ENCODE results near the gene EQTN. TPM values are rescaled to one million over a fixed set of nuclear protein-coding genes. Genes with fewer than 3 reads are reported as not detected.

The EQTN gene
- total RNA-seq, 5 donors from 2014 or later (not counting 1 experiment from before 2014, with no cell fraction given): not detected

GRCh38 chr9:27308691-27309390 lies 11.9 kb upstream of the EQTN start:
- no peaks in the 10 kb centered on the region for H3K27me3 ChIP-seq (replicated peaks in 1 of 2; ENCODE audit: control insufficient read depth in 2 of 2, extremely low read depth in 1 of 2, insufficient read depth in 2 of 2, low read length in 1 of 2)
- POLR2A ChIA-PET: no interaction called here
- no peaks in the 10 kb centered on the region for H3K4me1 Mint-ChIP-seq
- H3K27ac ChIP-seq (ENCODE audit: low read length): no peak overlapping the region
- no peak overlapping the region for H3K4me3 Mint-ChIP-seq
- DNase-seq (no peak), ATAC-seq (replicated peaks in 1 of 4) (no peak)
- no peak overlapping the region for H3K4me3 ChIP-seq (ENCODE audit: control insufficient read depth in 1 of 2, extremely low read depth in 1 of 2, low read length in 1 of 2)
- CTCF ChIA-PET: no interaction called here
- peaks cover 0 to under 1% of the 10 kb centered on the region in 2 donors for H3K27me3 Mint-ChIP-seq
- H3K9me3 ChIP-seq: no peaks in the 10 kb centered on the region
- H3K36me3 Mint-ChIP-seq: no peaks in the 10 kb centered on the region
- no peaks in the 10 kb centered on the region for H3K9me3 Mint-ChIP-seq
- 100% methylated on average over 1 of the region's 4 CpGs for WGBS (ENCODE audit: insufficient coverage)
- no peaks in the 10 kb centered on the region for H3K36me3 ChIP-seq (ENCODE audit: control insufficient read depth in 2 of 2, extremely low read depth in 1 of 2, insufficient read depth in 1 of 2, low read length in 1 of 2)
- H3K4me1 ChIP-seq (ENCODE audit: control insufficient read depth in 1 of 2, extremely low read depth in 1 of 2, insufficient read depth in 2 of 2, low read length in 2 of 2): no peaks in the 10 kb centered on the region
- no peak overlapping the region for H3K27ac Mint-ChIP-seq

GRCh38 chr9:27304521-27304920 lies 7.6 kb upstream of the EQTN start:
- Mint-ChIP-seq H3K36me3 (no peaks in the 10 kb centered on the region), H3K4me1 (no peaks in the 10 kb centered on the region), H3K4me3 (no peak overlapping the region), H3K27ac (no peak overlapping the region), H3K27me3 (peaks cover 0 to 3% of the 10 kb centered on the region in 2 donors), H3K9me3 (no peaks in the 10 kb centered on the region)
- no peak overlapping the region for H3K4me3 ChIP-seq (ENCODE audit: control insufficient read depth in 1 of 2, extremely low read depth in 1 of 2, low read length in 1 of 2)
- H3K27ac ChIP-seq (ENCODE audit: low read length): no peak overlapping the region
- H3K4me1 ChIP-seq (ENCODE audit: control insufficient read depth in 1 of 2, extremely low read depth in 1 of 2, insufficient read depth in 2 of 2, low read length in 2 of 2): no peaks in the 10 kb centered on the region
- ChIA-PET POLR2A (no interaction called here), CTCF (interaction anchor here in 1 of 2 donors (0.6 kb wide), 1 partner anchor 34 kb away, joined by 5 read pairs; no protein-coding TSS in a partner anchor)
- H3K27me3 ChIP-seq (replicated peaks in 1 of 2; ENCODE audit: control insufficient read depth in 2 of 2, extremely low read depth in 1 of 2, insufficient read depth in 2 of 2, low read length in 1 of 2): peaks cover 0 to 3% of the 10 kb centered on the region in 2 experiments
- no peak for DNase-seq
- no peaks in the 10 kb centered on the region for H3K36me3 ChIP-seq (ENCODE audit: control insufficient read depth in 2 of 2, extremely low read depth in 1 of 2, insufficient read depth in 1 of 2, low read length in 1 of 2)
- no peaks in the 10 kb centered on the region for H3K9me3 ChIP-seq
- no CpG with 5 or more reads among the region's 1 CpG for WGBS (ENCODE audit: insufficient coverage)
- ATAC-seq (replicated peaks in 1 of 4): no peak

- POLR2A ChIA-PET: no interaction called here
- no peak for ATAC-seq (replicated peaks in 1 of 4)
- Mint-ChIP-seq H3K4me3 (no peak overlapping the region), H3K36me3 (no peaks in the 10 kb centered on the region), H3K4me1 (no peaks in the 10 kb centered on the region), H3K9me3 (no peaks in the 10 kb centered on the region), H3K27me3 (peaks cover 0 to 3% of the 10 kb centered on the region in 2 donors), H3K27ac (no peak overlapping the region)
- Histone ChIP-seq H3K4me1 (ENCODE audit: control insufficient read depth in 1 of 2, extremely low read depth in 1 of 2, insufficient read depth in 2 of 2, low read length in 2 of 2) (no peaks in the 10 kb centered on the region), H3K9me3 (no peaks in the 10 kb centered on the region), H3K4me3 (ENCODE audit: control insufficient read depth in 1 of 2, extremely low read depth in 1 of 2, low read length in 1 of 2) (no peak overlapping the region), H3K36me3 (ENCODE audit: control insufficient read depth in 2 of 2, extremely low read depth in 1 of 2, insufficient read depth in 1 of 2, low read length in 1 of 2) (no peaks in the 10 kb centered on the region), H3K27me3 (replicated peaks in 1 of 2; ENCODE audit: control insufficient read depth in 2 of 2, extremely low read depth in 1 of 2, insufficient read depth in 2 of 2, low read length in 1 of 2) (peaks cover 0 to 3% of the 10 kb centered on the region in 2 experiments), H3K27ac (ENCODE audit: low read length) (no peak overlapping the region)
- DNase-seq: no peak
- CTCF ChIA-PET: no interaction called here
- 64% methylated on average over 4 of the region's 6 CpGs for WGBS (ENCODE audit: insufficient coverage)
Observed at GRCh38 chr9:27303219-27303618, 6.3 kb upstream of the EQTN start.

DNA sequence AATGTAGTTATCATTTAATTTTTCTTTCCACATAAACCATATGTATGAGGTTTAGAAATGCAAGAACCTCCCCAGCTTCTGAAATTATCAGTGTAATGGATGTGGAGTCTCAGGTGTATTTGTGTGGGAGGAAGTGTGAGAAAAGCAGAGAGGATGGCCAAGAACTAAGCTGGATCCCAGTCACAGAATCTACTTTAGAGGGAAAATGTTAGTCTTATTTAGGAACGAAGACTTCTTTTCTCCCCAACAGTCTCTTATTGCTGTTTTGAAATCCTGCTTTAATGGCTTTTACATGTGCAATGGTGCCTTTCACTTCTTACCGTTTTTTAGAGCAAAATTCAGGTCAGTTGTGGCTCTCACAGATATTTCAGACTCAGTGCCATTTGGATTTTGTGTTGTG lies 3.0 kb downstream of the EQTN start:
- Histone ChIP-seq H3K9me3 (no peaks in the 10 kb centered on the region), H3K27me3 (replicated peaks in 1 of 2; ENCODE audit: control insufficient read depth in 2 of 2, extremely low read depth in 1 of 2, insufficient read depth in 2 of 2, low read length in 1 of 2) (no peaks in the 10 kb centered on the region), H3K4me3 (ENCODE audit: control insufficient read depth in 1 of 2, extremely low read depth in 1 of 2, low read length in 1 of 2) (no peak overlapping the region), H3K36me3 (ENCODE audit: control insufficient read depth in 2 of 2, extremely low read depth in 1 of 2, insufficient read depth in 1 of 2, low read length in 1 of 2) (no peaks in the 10 kb centered on the region), H3K27ac (ENCODE audit: low read length) (no peak overlapping the region), H3K4me1 (ENCODE audit: control insufficient read depth in 1 of 2, extremely low read depth in 1 of 2, insufficient read depth in 2 of 2, low read length in 2 of 2) (no peaks in the 10 kb centered on the region)
- no peak overlapping the region for H3K4me3 Mint-ChIP-seq
- ChIA-PET POLR2A (no interaction called here), CTCF (interaction anchor here in 1 of 2 donors (0.7 kb wide), 1 partner anchor 19 kb away, joined by 3 read pairs; no protein-coding TSS in a partner anchor)
- no peaks in the 10 kb centered on the region for H3K36me3 Mint-ChIP-seq
- WGBS (ENCODE audit: insufficient coverage): 14% methylated on average over 1 of the region's 2 CpGs
- peaks cover 5 to 21% of the 10 kb centered on the region in 2 donors for H3K27me3 Mint-ChIP-seq
- no peaks in the 10 kb centered on the region for H3K4me1 Mint-ChIP-seq
- ATAC-seq (replicated peaks in 1 of 4) (no peak), DNase-seq (no peak)
- H3K9me3 Mint-ChIP-seq: no peaks in the 10 kb centered on the region
- no peak overlapping the region for H3K27ac Mint-ChIP-seq

DNA sequence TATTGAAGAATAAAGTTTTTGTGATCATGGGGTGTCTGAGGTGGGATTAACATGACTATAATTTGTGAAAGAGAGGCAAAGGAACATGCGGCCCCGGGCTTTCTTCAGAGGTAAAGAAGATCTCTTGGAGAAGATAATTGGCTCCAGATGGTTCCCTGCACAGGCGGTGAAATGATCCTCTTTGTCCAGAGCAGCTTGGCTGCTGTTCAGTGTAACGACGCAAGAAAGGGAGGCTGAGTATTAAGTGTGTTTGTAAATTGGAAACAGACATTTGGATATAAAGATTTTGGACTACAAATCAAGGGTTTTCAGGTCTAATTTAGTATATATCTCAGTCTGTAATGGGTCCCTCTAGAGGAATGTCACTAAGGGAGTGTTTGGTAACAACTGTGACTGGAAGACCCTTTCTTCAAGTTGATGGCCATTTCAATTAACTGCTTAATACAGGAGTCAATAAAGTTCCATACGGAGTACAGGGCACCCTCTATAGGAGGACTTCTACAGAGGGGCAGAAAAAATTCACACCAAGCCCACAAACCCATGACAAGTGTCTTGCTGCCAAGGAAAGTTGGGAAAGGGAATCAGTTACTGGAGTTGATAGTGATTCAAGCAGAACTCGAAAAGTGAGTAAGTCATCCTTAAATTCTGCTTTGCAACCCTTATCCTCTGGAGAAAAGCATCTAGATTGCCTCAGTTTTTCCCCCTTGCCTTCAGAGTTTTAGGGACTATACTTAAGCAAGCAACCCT lies 4.1 kb downstream of the EQTN start:
- ATAC-seq (replicated peaks in 1 of 4) (no peak), DNase-seq (no peak)
- POLR2A ChIA-PET: no interaction called here
- CTCF ChIA-PET: interaction anchor here in 1 of 2 donors (0.6 kb wide), 1 partner anchor 191 kb away, joined by 3 read pairs; no protein-coding TSS in a partner anchor
- no peak overlapping the region for H3K27ac Mint-ChIP-seq
- no peak overlapping the region for H3K27ac ChIP-seq (ENCODE audit: low read length)
- H3K4me3 Mint-ChIP-seq: no peak overlapping the region
- no peaks in the 10 kb centered on the region for H3K9me3 ChIP-seq
- no peaks in the 10 kb centered on the region for H3K27me3 ChIP-seq (replicated peaks in 1 of 2; ENCODE audit: control insufficient read depth in 2 of 2, extremely low read depth in 1 of 2, insufficient read depth in 2 of 2, low read length in 1 of 2)
- 93% methylated on average over 6 of the region's 7 CpGs for WGBS (ENCODE audit: insufficient coverage)
- no peak overlapping the region for H3K4me3 ChIP-seq (ENCODE audit: control insufficient read depth in 1 of 2, extremely low read depth in 1 of 2, low read length in 1 of 2)
- no peaks in the 10 kb centered on the region for H3K4me1 ChIP-seq (ENCODE audit: control insufficient read depth in 1 of 2, extremely low read depth in 1 of 2, insufficient read depth in 2 of 2, low read length in 2 of 2)
- no peaks in the 10 kb centered on the region for H3K9me3 Mint-ChIP-seq
- H3K36me3 Mint-ChIP-seq: no peaks in the 10 kb centered on the region
- H3K4me1 Mint-ChIP-seq: no peaks in the 10 kb centered on the region
- no peaks in the 10 kb centered on the region for H3K36me3 ChIP-seq (ENCODE audit: control insufficient read depth in 2 of 2, extremely low read depth in 1 of 2, insufficient read depth in 1 of 2, low read length in 1 of 2)
- H3K27me3 Mint-ChIP-seq: peaks cover 5 to 21% of the 10 kb centered on the region in 2 donors

- Histone ChIP-seq H3K4me1 (ENCODE audit: control insufficient read depth in 1 of 2, extremely low read depth in 1 of 2, insufficient read depth in 2 of 2, low read length in 2 of 2) (no peaks in the 10 kb centered on the region), H3K27me3 (replicated peaks in 1 of 2; ENCODE audit: control insufficient read depth in 2 of 2, extremely low read depth in 1 of 2, insufficient read depth in 2 of 2, low read length in 1 of 2) (no peaks in the 10 kb centered on the region), H3K27ac (ENCODE audit: low read length) (no peak overlapping the region), H3K4me3 (ENCODE audit: control insufficient read depth in 1 of 2, extremely low read depth in 1 of 2, low read length in 1 of 2) (no peak overlapping the region), H3K36me3 (ENCODE audit: control insufficient read depth in 2 of 2, extremely low read depth in 1 of 2, insufficient read depth in 1 of 2, low read length in 1 of 2) (no peaks in the 10 kb centered on the region), H3K9me3 (no peaks in the 10 kb centered on the region)
- ChIA-PET POLR2A (no interaction called here), CTCF (no interaction called here)
- no peak overlapping the region for H3K4me3 Mint-ChIP-seq
- peaks cover 5 to 23% of the 10 kb centered on the region in 2 donors for H3K27me3 Mint-ChIP-seq
- H3K4me1 Mint-ChIP-seq: no peaks in the 10 kb centered on the region
- H3K27ac Mint-ChIP-seq: no peak overlapping the region
- DNase-seq (no peak), ATAC-seq (replicated peaks in 1 of 4) (no peak)
- WGBS (ENCODE audit: insufficient coverage): 81% methylated on average over 6 of the region's 8 CpGs
- H3K9me3 Mint-ChIP-seq: no peaks in the 10 kb centered on the region
- H3K36me3 Mint-ChIP-seq: no peaks in the 10 kb centered on the region
Observed at GRCh38 chr9:27291292-27291691, 5.7 kb downstream of the EQTN start.
